Tibial nerve (tissue), 4 donors: ENCODE measurements around the gene SAPCD1.

Experiments used
- EP300 ChIP-seq, 2 donors: sonication (generic); formaldehyde crosslinking; IDR thresholded peaks; one replicate each; pipeline ENCODE4 v1.6.1; 2017; ENCODE audit warnings: antibody characterized with exemption in 2 of 2, mild to moderate bottlenecking in 1 of 2
- POLR2A ChIP-seq, 2 donors: fragments of 450-650 bp; IDR thresholded peaks; one replicate each; pipeline ENCODE4 v1.6.1; 2017; ENCODE audit warnings: antibody characterized with exemption in 2 of 2, mild to moderate bottlenecking in 2 of 2, moderate library complexity in 2 of 2
- TF ChIP-seq, protein P1 (sequence below), 5 experiments: fragments of 200-600 bp in 3 of 5; fragments of 450-650 bp in 2 of 5; sonication (generic) in 3 of 5; IDR thresholded peaks; one replicate each; pipeline ENCODE4 v1.5.1; 2016 to 2019; ENCODE audit warnings: antibody characterized with exemption in 5 of 5, mild to moderate bottlenecking in 3 of 5, moderate library complexity in 2 of 5

- TF ChIP-seq, protein P1, sequence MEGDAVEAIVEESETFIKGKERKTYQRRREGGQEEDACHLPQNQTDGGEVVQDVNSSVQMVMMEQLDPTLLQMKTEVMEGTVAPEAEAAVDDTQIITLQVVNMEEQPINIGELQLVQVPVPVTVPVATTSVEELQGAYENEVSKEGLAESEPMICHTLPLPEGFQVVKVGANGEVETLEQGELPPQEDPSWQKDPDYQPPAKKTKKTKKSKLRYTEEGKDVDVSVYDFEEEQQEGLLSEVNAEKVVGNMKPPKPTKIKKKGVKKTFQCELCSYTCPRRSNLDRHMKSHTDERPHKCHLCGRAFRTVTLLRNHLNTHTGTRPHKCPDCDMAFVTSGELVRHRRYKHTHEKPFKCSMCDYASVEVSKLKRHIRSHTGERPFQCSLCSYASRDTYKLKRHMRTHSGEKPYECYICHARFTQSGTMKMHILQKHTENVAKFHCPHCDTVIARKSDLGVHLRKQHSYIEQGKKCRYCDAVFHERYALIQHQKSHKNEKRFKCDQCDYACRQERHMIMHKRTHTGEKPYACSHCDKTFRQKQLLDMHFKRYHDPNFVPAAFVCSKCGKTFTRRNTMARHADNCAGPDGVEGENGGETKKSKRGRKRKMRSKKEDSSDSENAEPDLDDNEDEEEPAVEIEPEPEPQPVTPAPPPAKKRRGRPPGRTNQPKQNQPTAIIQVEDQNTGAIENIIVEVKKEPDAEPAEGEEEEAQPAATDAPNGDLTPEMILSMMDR (IDR thresholded peaks at IDR 0.05): no peak
- TF ChIP-seq POLR2A (IDR thresholded peaks at IDR 0.05): no peak
- TF ChIP-seq EP300 (IDR thresholded peaks at IDR 0.05): no peak
These were observed 15.2 kb downstream of the SAPCD1 start for GRCh38 chr6:31777667-31778050.
